Measurements from ENCODE around the gene ARL6IP5. TPM values are rescaled to one million over a fixed set of nuclear protein-coding genes. Genes with fewer than 3 reads are reported as not detected.

Gene ARL6IP5
- total RNA-seq, 4 donors from 2014 or later: 35.9 to 101 (median 63.0) TPM

DNA sequence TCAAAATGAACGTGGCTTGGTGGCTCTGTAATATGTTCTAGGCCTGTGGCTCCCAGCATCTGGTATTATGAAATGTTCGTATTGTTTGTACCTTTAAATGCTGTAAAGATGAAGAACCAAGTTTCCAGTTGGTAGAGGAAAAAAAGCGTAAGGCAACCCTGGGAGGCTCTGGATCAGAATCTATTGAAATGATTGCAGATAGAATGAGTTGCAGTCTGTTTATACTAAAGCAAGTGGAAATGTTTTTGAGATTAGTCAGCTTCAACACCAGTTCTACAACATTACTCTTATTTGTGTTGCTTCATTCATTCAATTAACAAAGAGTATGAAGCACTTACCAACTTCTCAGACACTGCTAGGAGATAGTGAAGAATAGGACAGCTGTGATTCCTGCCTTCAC is 5.3 kb downstream of the ARL6IP5 start:
- intact Hi-C loops (cut with DNase I): no loop called here
- Histone ChIP-seq H3K36me3 (peaks cover 0 to 5% (median 0%) of the 10 kb centered on the region in 3 donors), H3K27me3 (no peaks in the 10 kb centered on the region), H3K4me3 (peak overlapping the region in 1 of 4 donors; percentile 9), H3K9me3 (no peaks in the 10 kb centered on the region), H3K4me1 (peaks cover 70 to 95% (median 81%) of the 10 kb centered on the region in 3 donors), H3K27ac (peak overlapping the region; percentile 54 to 96 (median 76))
- TF ChIP-seq, protein P1, sequence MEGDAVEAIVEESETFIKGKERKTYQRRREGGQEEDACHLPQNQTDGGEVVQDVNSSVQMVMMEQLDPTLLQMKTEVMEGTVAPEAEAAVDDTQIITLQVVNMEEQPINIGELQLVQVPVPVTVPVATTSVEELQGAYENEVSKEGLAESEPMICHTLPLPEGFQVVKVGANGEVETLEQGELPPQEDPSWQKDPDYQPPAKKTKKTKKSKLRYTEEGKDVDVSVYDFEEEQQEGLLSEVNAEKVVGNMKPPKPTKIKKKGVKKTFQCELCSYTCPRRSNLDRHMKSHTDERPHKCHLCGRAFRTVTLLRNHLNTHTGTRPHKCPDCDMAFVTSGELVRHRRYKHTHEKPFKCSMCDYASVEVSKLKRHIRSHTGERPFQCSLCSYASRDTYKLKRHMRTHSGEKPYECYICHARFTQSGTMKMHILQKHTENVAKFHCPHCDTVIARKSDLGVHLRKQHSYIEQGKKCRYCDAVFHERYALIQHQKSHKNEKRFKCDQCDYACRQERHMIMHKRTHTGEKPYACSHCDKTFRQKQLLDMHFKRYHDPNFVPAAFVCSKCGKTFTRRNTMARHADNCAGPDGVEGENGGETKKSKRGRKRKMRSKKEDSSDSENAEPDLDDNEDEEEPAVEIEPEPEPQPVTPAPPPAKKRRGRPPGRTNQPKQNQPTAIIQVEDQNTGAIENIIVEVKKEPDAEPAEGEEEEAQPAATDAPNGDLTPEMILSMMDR (IDR thresholded peaks at IDR 0.05): no peak
- TF ChIP-seq POLR2A (IDR thresholded peaks at IDR 0.05): no peak
- 10 to 25% methylated on average over 3 of the region's 3 CpGs for WGBS, 2 donors
- no peak for DNase-seq

DNA sequence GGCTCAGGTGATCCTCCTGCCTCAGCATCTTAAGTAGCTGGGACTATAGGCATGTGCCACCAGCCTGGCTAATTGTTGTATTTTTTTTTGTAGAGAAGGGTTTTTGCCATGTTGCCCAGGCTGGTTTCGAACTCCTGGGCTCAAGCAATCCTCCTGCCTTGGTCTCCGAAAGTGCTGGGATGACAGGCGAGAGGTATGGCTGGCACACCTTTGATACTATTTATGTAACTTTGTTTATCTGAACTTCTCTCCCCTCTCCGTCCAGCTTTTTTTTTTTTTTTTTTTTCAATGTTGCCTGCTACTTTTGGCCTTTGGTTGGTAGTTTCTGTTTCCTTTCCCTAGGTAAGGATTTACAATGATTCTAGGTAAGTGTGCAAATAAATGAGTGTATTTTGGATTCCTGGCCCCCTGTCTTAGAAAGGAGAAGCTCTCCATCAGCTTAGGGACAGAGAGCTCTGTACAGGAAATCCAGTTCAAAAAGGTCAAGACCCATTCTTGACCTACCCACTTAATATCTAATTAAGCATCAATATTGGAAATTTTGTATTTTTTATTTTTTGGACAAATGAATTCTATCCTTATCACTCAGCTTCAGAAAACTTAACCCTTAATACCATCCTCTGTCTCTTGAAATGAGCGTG is 6.8 kb downstream of the ARL6IP5 start:
- no peaks in the 10 kb centered on the region for H3K27me3 ChIP-seq
- TF ChIP-seq, protein P1 (IDR thresholded peaks at IDR 0.05): no peak
- no peaks in the 10 kb centered on the region for H3K9me3 ChIP-seq
- DNase-seq: no peak
- H3K4me1 ChIP-seq: peaks cover 70 to 100% (median 91%) of the 10 kb centered on the region in 3 donors
- 62 to 67% methylated on average over 5 of the region's 5 CpGs for WGBS, 2 donors
- peaks cover 0 to 10% (median 0%) of the 10 kb centered on the region in 3 donors for H3K36me3 ChIP-seq
- intact Hi-C loops (cut with DNase I): no loop called here
- H3K4me3 ChIP-seq: no peak overlapping the region
- peak overlapping the region; percentile 61 to 96 (median 86) for H3K27ac ChIP-seq

DNA sequence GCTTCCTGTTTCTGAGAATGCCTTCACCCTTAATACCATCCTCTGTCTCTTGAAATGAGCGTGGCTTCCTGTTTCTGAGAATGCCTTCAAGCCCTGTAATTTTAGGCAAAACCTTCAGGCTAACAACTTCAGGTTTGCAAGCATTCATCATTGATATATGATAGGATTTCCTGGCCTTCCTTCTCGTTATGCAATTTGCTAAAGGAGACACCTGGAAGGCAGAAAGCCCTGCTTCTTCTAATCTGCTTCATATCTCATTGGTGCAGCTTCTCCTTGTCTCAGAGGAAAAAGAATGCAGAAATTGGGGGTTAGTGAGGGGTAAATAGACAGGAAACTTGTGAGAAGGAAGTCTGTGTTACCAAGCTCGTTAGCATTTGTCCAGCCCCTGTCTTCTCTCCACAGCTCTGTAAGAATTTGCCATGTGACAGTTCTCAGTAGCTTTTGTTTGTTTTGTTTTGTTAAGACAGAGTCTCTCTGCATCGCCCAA is 7.3 kb downstream of the ARL6IP5 start:
- peaks cover 64 to 100% (median 87%) of the 10 kb centered on the region in 3 donors for H3K4me1 ChIP-seq

DNA sequence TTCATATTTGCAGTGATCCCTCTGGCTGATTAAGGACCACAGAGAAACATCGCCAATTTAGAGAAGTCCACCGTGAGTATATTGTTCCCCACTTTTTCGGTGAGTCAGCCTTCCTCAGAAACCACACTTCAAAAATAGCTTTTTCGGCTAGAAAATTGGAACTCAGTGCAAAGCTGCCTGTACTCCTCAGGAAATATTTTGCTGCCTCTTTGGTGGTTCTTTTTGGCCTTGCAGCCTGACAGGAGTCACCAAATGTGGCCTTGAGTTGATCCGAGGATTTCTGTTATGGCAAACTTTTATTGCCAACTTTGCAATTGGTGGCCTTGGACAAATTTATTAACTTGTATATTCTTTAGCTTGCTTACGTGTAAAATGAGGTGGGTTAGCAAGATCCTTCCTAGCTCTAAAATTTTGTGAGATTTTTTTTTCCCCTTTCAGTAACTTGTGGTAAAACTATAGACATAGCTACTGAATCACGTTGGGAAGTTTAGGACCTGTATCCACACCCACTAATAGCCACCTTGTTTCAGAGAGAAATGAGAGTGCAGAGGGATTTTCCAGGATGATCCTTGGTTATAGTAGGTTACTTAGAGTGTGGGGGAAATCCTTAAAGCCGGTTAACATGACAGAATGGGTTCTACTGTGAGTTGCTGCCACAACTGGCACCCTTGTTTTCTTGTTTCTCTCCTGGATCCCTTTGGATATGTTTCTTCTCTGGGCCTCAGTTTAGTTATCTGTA is 9.9 kb downstream of the ARL6IP5 start:
- 39 to 43% methylated on average over 8 of the region's 8 CpGs for WGBS, 2 donors
- H3K36me3 ChIP-seq: peaks cover 0 to 15% (median 0%) of the 10 kb centered on the region in 3 donors
- TF ChIP-seq, protein P1 (IDR thresholded peaks at IDR 0.05): no peak
- no peak for TF ChIP-seq POLR2A (IDR thresholded peaks at IDR 0.05)
- intact Hi-C loops (cut with DNase I): no loop called here
- no peak for DNase-seq
- no peaks in the 10 kb centered on the region for H3K9me3 ChIP-seq
- peaks cover 44 to 89% (median 68%) of the 10 kb centered on the region in 3 donors for H3K4me1 ChIP-seq
- no peaks in the 10 kb centered on the region for H3K27me3 ChIP-seq
- H3K27ac ChIP-seq: peak overlapping the region; percentile 55 to 96 (median 86)
- peak overlapping the region in 1 of 4 donors; percentile 29 for H3K4me3 ChIP-seq

More for the DNA sequence above, 7.3 kb downstream of the ARL6IP5 start:
- intact Hi-C loops (cut with DNase I): no loop called here
- no peak for DNase-seq
- Histone ChIP-seq H3K4me3 (peak overlapping the region in 1 of 4 donors; percentile 33), H3K27me3 (no peaks in the 10 kb centered on the region), H3K36me3 (peaks cover 0 to 10% (median 0%) of the 10 kb centered on the region in 3 donors), H3K27ac (peak overlapping the region; percentile 61 to 96 (median 86)), H3K9me3 (no peaks in the 10 kb centered on the region)
- WGBS, 2 donors: 17 to 23% methylated on average over 4 of the region's 4 CpGs
- TF ChIP-seq, protein P1 (IDR thresholded peaks at IDR 0.05): no peak
- TF ChIP-seq POLR2A (IDR thresholded peaks at IDR 0.05): peak in 1 of 4 donors; percentile 19

DNA sequence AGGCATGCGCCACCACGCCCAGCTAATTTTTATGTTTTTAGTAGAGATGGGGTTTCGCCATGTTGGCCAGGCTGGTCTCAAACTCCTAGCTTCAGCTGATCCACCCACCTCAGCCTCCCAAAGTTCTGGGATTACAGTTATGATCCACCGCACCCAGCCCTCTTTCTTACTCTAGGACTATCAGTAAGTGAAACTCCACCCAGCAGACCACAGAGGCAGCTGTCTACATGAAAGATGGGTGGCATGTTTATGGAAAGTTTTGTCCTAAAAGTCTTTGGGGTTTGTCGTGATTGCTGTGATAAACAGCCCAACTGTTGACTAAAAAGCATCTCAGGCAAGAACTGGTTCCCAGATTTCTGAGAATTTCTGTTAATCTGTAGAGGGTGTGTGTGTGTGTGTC is 10.9 kb downstream of the ARL6IP5 start:
- H3K27ac ChIP-seq: peak overlapping the region; percentile 20 to 96 (median 72)
- intact Hi-C loops (cut with DNase I): no loop called here
- no peaks in the 10 kb centered on the region for H3K27me3 ChIP-seq
- peaks cover 0 to 25% (median 0%) of the 10 kb centered on the region in 3 donors for H3K36me3 ChIP-seq
- WGBS, 2 donors: 73 to 78% methylated on average over 5 of the region's 5 CpGs
- no peak overlapping the region for H3K4me3 ChIP-seq
- TF ChIP-seq, protein P1 (IDR thresholded peaks at IDR 0.05): no peak
- peak in 1 of 4 donors; percentile 18 for TF ChIP-seq POLR2A (IDR thresholded peaks at IDR 0.05)
- no peak for DNase-seq
- peaks cover 36 to 87% (median 58%) of the 10 kb centered on the region in 3 donors for H3K4me1 ChIP-seq
- H3K9me3 ChIP-seq: no peaks in the 10 kb centered on the region
